HG02870 (cell line): Measurements from ENCODE around the gene UBR3.
"Not testable (repeated sequence)": the region's sequence is repeated elsewhere in the genome, so short reads cannot be mapped to it uniquely, and the experiment has no call there.

Source experiments
- ATAC-seq: cut with Tn5 transposase; IDR thresholded peaks from one replicate; pipeline ENCODE4 v1.9.1; 2021; ENCODE audit warnings: mild to moderate bottlenecking, moderate library complexity; ENCODE audit not compliant: unreplicated experiment

Gene UBR3

GRCh38 chr2:169827272-169828140 lies at the start of gene UBR3:
Gene UBR3, plus strand, starts transcription at chr2:169827454. Its CDS starts 54 bp downstream, at chr2:169827508.
- ATAC-seq = peak; percentile 81

GRCh38 chr2:169778446-169778845 lies 48.8 kb upstream of the UBR3 start:
- ATAC-seq = no peak

GRCh38 chr2:169781249-169782013 lies 45.8 kb upstream of the UBR3 start:
- no peak for ATAC-seq

GRCh38 chr2:169782513-169782912 lies 44.7 kb upstream of the UBR3 start:
- no peak for ATAC-seq

- no peak for ATAC-seq
Observed at GRCh38 chr2:169790581-169790980, 36.7 kb upstream of the UBR3 start.

GRCh38 chr2:169795181-169795580 lies 32.1 kb upstream of the UBR3 start:
- ATAC-seq = no peak

- ATAC-seq = no peak
Observed at GRCh38 chr2:169796441-169796840, 30.8 kb upstream of the UBR3 start.

- no peak for ATAC-seq
Observed at GRCh38 chr2:169797601-169798000, 29.7 kb upstream of the UBR3 start.

GRCh38 chr2:169798397-169798717 lies 28.9 kb upstream of the UBR3 start:
- ATAC-seq = no peak

- ATAC-seq = peak; percentile 96
Observed at GRCh38 chr2:169798718-169799592, 28.3 kb upstream of the UBR3 start, which contains the start of gene SSB. Gene SSB, plus strand, starts transcription at chr2:169798871. Its CDS starts 2,090 bp downstream, at chr2:169800961.

GRCh38 chr2:169803480-169803879 lies 23.8 kb upstream of the UBR3 start:
- ATAC-seq = no peak

GRCh38 chr2:169806586-169806985 lies 20.7 kb upstream of the UBR3 start:
- no peak for ATAC-seq

- ATAC-seq = no peak
Observed at GRCh38 chr2:169808221-169808620, 19.0 kb upstream of the UBR3 start.

- ATAC-seq = no peak
Observed at GRCh38 chr2:169815849-169816248, 11.4 kb upstream of the UBR3 start.

- not testable (repeated sequence) for ATAC-seq
Observed at GRCh38 chr2:169816961-169817360, 10.3 kb upstream of the UBR3 start.

- not testable (repeated sequence) for ATAC-seq
Observed at GRCh38 chr2:169817369-169817768, 9.9 kb upstream of the UBR3 start.

GRCh38 chr2:169818241-169818640 lies 9.0 kb upstream of the UBR3 start:
- no peak for ATAC-seq

GRCh38 chr2:169819106-169819505 lies 8.1 kb upstream of the UBR3 start:
- no peak for ATAC-seq

- ATAC-seq = not testable (repeated sequence)
Observed at GRCh38 chr2:169820101-169820500, 7.2 kb upstream of the UBR3 start.

GRCh38 chr2:169822036-169822435 lies 5.2 kb upstream of the UBR3 start:
- ATAC-seq = no peak

GRCh38 chr2:169822785-169823392 lies 4.4 kb upstream of the UBR3 start:
- no peak for ATAC-seq
